HG03045 (cell line): ENCODE measurements around the gene ARID1A.

Experiments used
- ATAC-seq: cut with Tn5 transposase; IDR thresholded peaks from one replicate; pipeline ENCODE4 v1.9.1; 2021; ENCODE audit warnings: mild to moderate bottlenecking, moderate library complexity; ENCODE audit not compliant: unreplicated experiment

ARID1A gene

DNA sequence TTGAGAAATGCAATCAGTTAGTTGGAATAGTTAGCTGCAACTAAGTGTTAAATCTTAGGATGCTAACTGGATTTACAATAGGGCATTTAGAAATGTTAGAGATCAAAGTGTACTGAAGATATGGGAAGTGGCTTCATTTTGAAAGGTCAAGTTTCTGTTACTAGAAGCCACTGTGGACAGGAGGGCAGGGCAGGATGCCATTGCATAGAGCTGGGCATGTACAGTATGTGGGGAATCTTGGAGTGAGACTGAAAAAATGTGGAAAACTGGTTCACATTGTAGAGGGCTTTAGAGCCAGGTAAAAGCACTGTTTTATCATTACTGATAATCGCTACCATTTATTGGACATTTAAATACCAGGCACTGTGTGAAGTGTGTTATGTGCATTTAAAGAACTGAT lies 31.0 kb downstream of the ARID1A start:
- ATAC-seq, result no peak

DNA sequence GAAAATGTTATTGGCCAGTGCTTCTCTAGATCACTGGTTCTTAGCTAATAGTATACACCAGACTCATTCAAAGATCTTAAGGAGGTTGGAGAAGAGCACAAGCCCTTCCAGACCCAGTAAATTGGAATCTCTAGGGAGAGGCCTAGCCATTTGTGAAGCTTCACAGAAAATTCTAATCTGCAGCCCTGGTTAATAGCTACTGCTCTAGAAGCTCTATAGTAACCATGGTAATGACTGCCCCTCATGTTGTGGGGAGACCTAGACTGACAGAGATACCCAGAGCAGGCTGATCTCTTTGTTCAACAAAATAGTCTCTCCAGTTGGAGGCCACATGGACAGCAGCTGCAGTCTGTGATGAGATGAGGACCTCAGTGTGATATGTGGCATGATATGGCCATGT lies 31.7 kb downstream of the ARID1A start:
- ATAC-seq, result no peak

DNA sequence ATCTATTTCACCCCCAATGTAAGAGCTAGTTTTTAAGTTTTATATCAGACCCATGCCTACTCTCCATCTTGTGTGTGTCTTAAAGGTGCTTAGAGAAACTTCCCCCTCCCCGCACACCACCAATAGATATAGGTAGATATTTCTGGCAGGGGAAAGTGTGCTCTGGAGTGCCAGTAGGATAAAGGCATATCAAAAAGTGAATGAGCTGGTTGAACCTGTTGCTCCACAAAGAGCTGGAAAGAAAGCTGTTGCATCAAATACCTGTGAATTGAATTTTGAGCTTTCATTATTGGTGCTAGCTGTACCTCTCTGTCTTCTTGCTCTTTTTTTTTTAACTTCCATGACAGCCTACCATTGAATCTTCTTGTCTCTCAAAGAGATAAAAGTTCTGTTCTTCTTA lies 32.8 kb downstream of the ARID1A start:
- no peak for ATAC-seq

DNA sequence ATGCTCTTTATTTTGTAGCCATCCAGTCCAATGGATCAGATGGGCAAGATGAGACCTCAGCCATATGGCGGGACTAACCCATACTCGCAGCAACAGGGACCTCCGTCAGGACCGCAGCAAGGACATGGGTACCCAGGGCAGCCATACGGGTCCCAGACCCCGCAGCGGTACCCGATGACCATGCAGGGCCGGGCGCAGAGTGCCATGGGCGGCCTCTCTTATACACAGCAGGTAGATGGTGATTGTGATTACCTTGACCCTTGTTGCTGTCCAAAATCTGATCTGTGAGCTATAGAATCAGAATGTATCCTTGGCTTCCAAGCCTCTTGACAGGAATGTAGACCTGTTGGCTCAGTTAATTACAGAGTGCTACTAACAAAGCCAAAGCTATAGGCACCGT lies 33.8 kb downstream of the ARID1A start:
- ATAC-seq, result no peak

DNA sequence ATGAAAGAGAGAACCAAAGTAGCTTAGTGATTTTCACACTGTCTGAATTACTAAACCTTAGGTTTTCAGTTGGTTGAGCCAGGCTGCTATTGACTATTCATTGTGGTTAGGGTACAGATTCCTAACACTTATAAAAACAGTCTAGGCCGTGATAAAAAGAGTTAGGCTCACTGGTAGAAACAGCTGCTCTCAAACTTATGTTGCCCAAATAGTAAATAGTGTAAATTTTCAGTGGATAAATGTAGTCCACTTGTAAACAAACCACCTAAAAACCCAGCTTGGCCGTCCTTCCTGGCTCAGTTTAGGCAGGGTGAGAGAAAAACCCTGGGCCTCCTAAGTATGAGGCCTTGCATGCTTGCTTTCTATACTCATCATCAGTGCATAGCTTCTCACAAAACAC lies 34.9 kb downstream of the ARID1A start:
- no peak for ATAC-seq

DNA sequence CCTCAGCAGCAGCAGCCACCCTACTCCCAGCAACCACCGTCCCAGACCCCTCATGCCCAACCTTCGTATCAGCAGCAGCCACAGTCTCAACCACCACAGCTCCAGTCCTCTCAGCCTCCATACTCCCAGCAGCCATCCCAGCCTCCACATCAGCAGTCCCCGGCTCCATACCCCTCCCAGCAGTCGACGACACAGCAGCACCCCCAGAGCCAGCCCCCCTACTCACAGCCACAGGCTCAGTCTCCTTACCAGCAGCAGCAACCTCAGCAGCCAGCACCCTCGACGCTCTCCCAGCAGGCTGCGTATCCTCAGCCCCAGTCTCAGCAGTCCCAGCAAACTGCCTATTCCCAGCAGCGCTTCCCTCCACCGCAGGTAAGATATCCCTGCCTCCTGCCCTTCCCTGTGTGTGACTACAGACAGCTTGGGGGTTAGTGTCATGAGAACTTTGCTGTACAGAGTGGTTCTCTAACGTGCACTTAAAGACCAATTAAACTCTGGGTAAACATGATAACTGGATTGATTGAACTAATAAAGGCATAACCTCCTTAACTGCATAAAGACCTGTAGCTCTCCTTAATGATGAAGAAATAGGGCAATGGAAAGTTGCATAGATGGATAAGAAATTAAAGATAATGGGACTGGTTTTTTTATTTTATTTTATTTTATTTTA lies 35.6 kb downstream of the ARID1A start:
- no peak for ATAC-seq

DNA sequence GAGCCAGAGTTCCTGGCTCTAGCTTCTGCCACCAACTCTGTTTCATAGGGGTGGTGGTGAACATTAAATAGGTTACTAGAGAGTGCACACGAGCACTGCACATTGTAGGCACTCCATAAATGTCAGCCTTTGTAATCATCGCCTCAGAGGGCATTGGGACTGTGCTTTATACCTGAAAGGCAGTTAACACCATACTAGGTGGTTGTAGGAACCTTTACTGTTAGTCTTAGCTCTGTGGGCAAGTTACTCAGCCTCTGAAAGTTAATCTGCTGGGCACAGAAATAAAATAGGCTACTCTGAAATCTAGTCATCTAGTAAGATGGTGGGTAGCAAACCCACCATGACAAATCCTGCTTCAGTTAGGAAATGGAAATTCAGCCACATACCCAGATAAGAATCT lies 37.6 kb downstream of the ARID1A start:
- no peak for ATAC-seq

DNA sequence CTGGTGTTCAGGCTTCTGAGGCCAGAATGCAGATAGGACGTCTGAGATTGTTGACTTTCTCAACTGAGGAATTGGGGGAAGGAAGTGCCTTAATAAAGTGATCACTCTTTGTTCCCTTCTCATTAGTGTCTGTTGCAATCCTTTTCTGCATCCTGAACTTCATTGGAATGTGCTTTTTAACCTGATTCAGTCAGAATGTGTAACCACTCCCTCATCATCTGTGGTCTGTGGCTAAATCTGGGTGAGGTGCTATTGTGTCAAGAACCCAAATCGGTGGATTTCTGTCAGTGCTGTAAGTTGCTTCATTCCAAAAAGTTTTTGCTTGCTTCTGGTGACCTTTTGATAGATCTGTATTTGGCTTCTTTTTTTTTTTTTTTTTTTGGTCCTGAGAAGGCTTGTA lies 38.2 kb downstream of the ARID1A start:
- no peak for ATAC-seq

DNA sequence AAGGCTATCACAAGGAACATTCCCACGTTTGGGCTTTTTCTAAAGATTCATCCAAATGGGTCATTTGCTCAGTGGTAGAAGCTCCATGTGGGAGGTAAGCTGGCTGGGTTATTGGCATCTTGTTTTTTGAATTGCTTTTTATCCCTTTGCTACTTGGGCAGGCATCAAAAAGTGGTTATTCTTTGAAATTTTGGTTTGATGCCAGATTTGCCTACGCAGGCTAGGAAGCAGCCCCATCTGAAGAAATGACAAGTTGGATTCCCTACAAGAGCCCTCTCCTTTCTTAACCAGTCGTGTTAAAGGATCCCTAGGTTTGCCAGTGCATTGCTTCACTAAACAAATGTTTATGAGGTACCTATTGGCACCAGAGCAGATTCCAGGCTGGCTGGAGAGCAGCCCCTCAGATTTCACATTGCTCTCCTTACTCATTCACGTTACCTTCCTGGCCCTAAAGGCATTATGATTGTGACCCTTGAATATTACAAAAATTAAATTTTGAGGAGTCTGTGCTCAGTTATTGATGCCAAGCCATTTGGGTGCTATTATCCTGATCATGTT lies 38.8 kb downstream of the ARID1A start:
- no peak for ATAC-seq

DNA sequence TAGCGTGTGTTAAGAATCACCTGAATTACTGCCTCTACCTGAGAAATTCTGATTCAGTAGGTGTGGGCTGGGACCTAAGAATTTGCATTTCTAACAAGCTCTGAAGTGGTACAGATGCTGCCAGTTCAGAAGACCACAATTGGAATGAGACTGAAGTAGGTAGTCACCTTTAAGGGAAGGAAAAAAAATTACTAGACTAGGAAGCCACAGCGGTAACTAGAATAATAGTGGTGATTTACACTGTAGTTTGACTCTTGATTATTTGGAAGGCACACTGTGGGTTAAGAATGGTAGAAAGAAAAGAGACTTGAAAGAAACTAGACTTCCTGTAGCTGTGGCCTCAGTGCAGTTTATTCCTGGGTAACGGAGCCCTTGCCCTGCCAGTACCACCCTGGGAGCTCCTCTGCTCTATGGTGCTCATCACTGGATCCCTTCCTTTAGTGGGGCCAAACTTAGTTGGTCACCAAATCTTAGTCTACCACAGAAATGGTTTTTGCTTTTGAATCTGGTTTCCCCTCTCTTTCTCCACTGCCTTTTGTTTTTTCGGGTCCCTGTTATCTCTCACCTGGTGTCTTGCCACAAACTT lies 43.6 kb downstream of the ARID1A start:
- ATAC-seq, result no peak

DNA sequence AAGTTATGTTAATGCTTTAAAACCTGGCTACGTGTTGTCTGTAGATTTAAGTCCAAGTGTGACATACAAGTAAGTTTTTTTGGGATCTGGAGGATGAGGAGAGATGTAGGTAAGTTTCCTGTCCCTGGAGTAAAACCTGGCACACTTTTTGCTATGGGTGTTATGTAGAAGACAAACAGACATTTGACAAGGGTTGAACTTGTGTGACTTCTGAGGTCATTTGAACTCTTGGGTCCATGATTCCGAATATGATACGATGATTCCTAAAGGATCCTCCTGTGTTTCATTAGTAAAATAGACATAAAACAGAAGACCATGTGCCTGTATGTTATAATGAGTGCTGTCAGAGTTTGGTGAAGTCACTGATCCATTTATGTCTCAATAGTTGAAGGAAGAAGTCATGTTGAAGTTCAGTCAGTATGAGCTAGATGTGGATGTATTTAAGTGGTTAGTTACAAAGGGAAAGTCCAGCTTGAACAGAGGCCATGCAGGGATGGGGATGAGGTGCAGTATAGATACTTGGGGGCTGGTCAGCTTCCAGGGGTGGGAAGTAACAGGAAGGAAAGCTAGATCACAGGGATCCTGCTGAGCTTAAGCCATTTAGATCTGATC lies 44.3 kb downstream of the ARID1A start:
- ATAC-seq, result no peak

DNA sequence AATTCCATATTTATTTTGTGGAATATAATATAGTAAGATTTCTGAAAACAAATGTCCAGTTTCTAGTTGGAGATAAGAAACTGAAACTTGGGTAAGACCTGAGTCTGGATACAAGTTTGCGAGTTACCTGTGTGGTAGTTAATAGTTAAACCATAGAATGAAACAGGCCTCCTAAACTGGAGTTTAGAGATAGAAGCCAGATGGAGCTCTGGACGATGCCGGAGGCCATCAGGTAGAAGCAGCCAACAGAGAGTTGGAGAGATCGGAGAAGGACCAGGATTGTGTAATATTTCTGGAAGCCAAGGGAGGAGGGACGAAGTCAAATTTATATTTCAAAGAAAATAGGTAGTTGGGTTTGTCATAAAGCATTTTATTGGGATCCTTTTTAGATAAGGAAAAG lies 45.1 kb downstream of the ARID1A start:
- ATAC-seq, result no peak

DNA sequence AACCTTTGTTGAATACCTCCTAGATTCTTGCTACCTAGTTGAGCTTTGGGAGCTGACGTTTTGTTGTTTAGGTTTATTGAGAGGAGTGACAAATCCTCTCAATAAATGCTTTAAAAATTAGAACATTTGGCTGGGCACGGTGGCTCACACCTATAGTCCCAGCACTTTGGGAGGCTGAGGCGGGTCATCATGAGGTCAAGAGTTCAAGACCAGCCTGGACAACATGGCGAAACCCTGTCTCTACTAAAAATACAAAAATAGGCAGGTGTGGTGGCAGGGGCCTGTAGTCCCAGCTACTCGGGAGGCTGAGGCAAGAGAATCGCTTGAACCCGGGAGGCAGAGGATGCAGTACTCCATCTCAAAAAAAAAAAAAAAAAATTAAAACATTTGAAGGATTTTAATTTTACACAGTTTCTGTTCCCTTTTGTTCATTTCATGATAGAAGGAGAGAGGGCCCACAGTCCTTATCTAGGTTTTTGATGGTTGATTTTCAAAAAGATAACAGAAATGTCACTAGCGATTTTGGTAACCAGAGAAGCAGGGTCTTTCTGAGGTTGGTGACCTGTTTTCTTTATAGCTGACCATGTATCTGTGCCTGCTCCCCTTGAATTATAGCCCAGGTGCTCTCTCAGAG lies 47.7 kb downstream of the ARID1A start:
- ATAC-seq, result no peak

DNA sequence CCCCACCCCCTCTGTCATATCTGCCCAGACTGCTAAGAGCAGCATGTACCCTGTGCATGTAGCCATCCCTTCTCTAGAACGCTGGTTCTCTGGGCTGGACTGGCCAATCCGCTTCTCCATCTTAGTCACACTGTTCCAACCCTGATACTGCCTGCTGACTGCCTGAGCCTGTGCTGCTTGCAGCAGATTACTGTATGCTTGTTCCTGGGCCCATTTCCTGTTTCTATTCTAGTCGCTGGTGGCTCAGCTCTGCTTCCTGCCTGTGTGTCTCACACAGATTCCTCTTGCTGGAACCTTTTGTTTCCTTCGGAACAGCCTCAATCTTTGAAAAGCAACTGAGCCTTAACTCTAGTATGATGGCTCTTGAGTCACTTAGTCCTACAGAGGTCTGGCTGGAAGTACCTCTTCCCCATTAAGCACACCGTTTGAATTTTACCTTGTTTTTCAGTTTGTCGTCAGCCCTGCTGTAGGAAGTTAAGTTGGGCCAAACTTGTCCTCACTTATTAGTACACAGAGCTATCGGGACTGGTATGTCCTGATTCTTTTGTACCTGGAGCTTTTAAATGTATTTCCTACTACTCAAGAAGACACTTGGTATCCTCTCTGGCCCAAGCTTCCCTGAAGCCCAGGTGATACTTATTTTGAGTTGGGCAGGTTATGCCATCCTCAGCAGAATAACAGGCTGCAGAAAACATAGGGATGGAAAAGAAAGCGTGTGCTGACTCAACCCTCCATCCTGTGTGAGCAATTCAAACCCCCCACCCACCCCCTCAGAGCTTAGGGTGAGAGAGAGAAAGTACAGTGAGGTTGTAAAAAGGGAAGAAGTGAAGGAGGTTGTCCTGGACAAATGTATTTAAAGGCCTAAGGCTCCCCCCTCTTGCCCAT lies 48.5 kb downstream of the ARID1A start:
- peak; percentile 91 for ATAC-seq

DNA sequence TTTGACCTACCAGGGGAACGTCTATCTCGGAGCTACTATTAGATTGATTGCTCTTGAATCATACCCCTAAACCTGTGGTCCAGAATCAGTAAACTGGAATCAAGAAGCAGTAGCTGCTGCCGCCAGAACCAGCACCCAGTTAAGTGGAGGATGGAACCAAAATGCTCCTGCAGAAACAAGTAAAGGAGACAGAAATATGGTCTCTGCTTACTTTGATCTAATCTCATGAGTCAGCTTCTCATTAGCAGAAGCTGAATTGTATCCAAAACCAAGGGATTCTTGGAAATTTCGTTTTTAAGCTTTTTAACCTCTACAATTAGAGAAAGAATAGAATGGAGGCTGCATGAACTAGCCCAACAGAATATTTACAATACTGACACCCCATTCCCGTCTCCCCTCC lies 49.4 kb downstream of the ARID1A start:
- no peak for ATAC-seq

DNA sequence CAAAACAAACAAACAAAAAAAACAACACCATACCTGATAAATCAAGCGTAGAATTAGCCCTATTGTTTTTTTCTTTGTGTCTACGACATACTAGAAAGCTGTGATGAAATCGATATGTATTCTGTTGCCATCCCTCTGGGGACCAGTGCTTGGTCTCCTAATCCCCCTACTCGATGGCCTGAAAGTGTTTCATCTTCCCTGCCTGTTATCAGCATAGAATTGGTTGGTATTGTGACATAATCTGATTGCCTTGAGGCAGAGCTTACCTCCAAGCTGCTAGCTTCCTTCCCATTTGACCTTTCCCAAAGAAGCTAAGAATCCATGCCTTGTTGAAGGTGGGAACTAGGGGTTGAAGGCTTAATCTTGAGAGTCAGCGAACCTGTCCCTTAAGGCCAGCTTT lies 51.2 kb downstream of the ARID1A start:
- ATAC-seq, result no peak

DNA sequence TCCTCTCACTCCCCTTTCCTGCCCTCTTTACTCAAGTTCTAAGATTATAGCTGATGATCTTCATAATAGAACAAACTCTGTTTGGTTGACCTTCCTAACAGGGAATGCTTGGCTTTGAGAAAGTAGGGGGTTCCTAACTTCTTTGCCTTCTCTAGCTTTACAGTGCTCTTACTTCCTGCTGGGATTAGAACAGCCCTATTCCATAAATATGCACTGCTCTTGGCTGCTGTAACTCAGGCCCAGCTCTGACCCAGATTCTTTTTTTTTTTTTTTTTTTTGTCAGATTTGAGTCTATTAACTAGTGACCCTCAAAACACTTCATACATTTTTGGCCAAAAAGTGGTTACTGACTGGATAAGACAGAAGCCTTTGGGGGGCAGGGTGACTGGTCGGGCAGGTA lies 52.5 kb downstream of the ARID1A start:
- no peak for ATAC-seq

DNA sequence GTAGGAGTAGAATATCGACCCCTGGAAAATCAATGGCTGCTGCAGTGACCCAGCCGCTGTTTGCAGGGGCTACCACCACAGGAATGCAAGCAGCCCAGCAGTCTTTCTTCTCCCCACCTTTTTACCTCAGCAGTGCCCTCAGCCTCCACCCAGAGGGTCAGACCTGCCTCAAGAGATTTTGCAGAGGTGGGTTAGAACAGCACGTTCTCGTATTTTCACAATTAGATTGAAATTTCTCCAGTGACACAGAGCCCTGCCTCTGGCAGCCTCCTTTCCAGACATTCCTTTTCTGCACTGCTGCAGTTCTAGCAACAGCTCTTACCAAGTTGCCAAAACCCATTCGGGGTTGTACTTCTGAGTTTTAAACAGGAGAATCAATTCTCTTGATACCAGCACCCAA lies 53.6 kb downstream of the ARID1A start:
- ATAC-seq, result no peak

DNA sequence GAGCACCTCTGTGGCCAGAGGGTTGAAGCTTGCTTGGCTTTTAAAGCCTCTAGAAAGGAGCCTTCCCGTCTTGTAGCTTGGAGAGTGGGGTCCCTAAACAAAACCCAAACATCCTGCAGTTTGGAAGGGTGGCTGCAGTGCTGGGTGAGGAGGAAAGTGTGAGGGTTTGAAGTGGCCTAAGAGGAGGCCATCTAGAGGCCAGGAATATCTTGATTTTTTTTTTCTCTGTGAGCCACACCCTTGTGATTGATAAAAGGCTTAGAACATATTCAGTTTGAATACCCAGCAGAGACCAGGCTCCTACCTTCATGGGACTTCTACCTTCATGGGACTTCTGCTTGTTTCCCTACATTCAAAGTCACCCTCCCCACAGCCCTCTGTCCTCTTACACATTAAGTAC lies 54.6 kb downstream of the ARID1A start:
- ATAC-seq, result no peak

DNA sequence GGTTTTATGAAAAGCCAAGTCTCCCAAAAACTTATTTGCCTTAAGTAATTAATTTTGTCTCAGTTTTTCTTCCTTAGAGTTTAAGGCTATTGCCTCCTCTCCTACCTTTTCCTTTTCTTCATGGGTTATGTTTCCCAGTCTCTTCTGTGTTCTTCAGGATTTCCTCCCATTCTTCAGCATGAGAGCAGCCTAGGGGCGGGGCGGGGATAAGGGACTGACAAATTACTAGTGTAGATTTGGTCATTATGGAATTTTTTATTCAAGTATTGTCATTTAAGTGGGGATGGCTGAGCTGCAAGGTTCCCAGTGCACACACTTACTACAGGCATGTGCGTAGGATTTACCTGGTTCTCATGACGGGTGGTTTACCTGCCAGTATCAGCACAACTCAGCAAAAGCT lies 56.7 kb downstream of the ARID1A start:
- no peak for ATAC-seq
